Muscle of back (tissue), 11 donors: ENCODE results near the gene ZNHIT2. TPM values are rescaled to one million over a fixed set of nuclear protein-coding genes. Genes with fewer than 3 reads are reported as not detected.

Experiments used
- DNase-seq, 3 donors: peaks; one replicate each; pipeline versions ENCODE4 v3.0.0 to v3.0.0-alpha.2; 2013
- polyA plus RNA-seq, 10 donors: library from polyadenylated mRNA; unstranded; fragments of 120-200 nt; gene quantifications; one replicate each; pipeline ENCODE4 v1.2.1, GENCODE V29; 2013; ENCODE audit not compliant: insufficient read length in 10 of 10

Gene ZNHIT2
- polyA plus RNA-seq, 10 donors: 3.6 to 5.8 (median 4.4) TPM

- DNase-seq: peak; percentile 92 to 98 (median 96)
Observed at GRCh38 chr11:65134952-65135632, 17.6 kb upstream of the ZNHIT2 start.

GRCh38 chr11:65134240-65134951 lies 16.9 kb upstream of the ZNHIT2 start, which contains the start of gene SYVN1:
Gene SYVN1 (minus strand): TSS chr11:65134519. CDS start chr11:65133601, 918 bp downstream.
- DNase-seq: peak; percentile 90 to 98 (median 96)

- peak in 2 of 3 donors; percentile 88 to 92 for DNase-seq
Observed at GRCh38 chr11:65133724-65134123, 16.2 kb upstream of the ZNHIT2 start.

- DNase-seq: peak in 1 of 3 donors; percentile 43
Observed at GRCh38 chr11:65132988-65133700, 15.6 kb upstream of the ZNHIT2 start.

- no peak for DNase-seq
Observed at GRCh38 chr11:65132238-65132987, 14.9 kb upstream of the ZNHIT2 start.

- no peak for DNase-seq
Observed at GRCh38 chr11:65131895-65132237, 14.4 kb upstream of the ZNHIT2 start.

GRCh38 chr11:65131417-65131776 lies 13.9 kb upstream of the ZNHIT2 start:
- no peak for DNase-seq

GRCh38 chr11:65130631-65131416 lies 13.3 kb upstream of the ZNHIT2 start:
- DNase-seq: no peak

- no peak for DNase-seq
Observed at GRCh38 chr11:65129649-65130441, 12.3 kb upstream of the ZNHIT2 start.

- DNase-seq: no peak
Observed at GRCh38 chr11:65128182-65129145, 11.0 kb upstream of the ZNHIT2 start.

- DNase-seq: no peak
Observed at GRCh38 chr11:65127473-65128181, 10.1 kb upstream of the ZNHIT2 start.

- DNase-seq: no peak
Observed at GRCh38 chr11:65126624-65127274, 9.2 kb upstream of the ZNHIT2 start.

GRCh38 chr11:65125197-65126056 lies 7.9 kb upstream of the ZNHIT2 start:
- DNase-seq: no peak

GRCh38 chr11:65124480-65125196 lies 7.1 kb upstream of the ZNHIT2 start:
- DNase-seq: no peak

- DNase-seq: peak; percentile 95 to 99 (median 97)
Observed at GRCh38 chr11:65121865-65122696, 4.6 kb upstream of the ZNHIT2 start, which contains the start of the genes FAU and MRPL49. Gene FAU (minus strand): TSS chr11:65122134. CDS start chr11:65121813, 321 bp downstream. Gene MRPL49 (plus strand): TSS chr11:65122321. CDS start chr11:65122347, 26 bp downstream.
